ENCODE measurements around the gene FADS6. TPM values are rescaled to one million over a fixed set of nuclear protein-coding genes. Genes with fewer than 3 reads are reported as not detected.

FADS6 gene
- total RNA-seq, 1 experiment from 2014 or later: not detected

DNA sequence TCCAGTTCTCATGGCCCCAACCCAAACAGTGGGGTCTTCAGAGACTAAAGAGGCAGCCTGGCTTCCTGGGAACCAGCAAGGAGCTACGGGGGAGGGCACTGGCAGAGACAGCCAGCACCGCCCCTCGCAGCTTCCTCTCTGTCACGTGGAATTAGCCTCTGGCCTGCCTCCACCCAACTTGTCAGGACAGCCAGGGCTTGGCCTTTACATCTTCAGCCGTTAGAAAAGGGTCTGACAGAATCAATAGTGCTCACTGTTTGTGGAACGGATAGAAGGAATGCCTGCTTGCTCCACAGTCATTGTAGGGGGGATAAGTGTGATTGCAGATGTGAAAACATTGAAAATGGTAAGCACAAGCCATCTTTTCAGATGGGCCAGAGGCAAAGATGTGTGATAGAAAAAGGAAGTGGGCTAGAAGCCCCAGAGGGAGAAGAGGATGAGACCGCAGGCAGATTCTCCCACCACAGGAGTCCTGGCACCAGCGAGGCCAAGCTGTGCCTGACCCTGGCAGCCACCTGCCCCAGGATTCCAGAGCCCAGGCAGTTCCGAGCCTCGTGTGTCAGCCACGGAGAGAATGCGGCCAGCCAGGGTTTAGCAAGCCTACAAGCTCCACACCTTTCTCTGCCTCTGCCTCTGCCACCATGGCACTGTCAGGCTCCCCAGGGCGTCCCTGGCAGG lies 52.3 kb downstream of the FADS6 start:
- Histone ChIP-seq H3K9me3 (ENCODE audit: low read length) (no peaks in the 10 kb centered on the region), H3K4me2 (ENCODE audit: low read depth, low read length, poor library complexity, severe bottlenecking) (no peak overlapping the region), H3K36me3 (ENCODE audit: insufficient read depth, low read length) (no peaks in the 10 kb centered on the region), H3K27ac (ENCODE audit: low read length) (no peak overlapping the region), H3K9me2 (replicated peaks; ENCODE audit: insufficient read depth, low read length) (no peaks in the 10 kb centered on the region), H3K4me1 (ENCODE audit: low read length) (peaks cover 12% of the 10 kb centered on the region), H3K9ac (ENCODE audit: low read length) (no peak overlapping the region), H3K79me2 (ENCODE audit: low read length) (no peaks in the 10 kb centered on the region), H3K27me3 (ENCODE audit: low read length) (no peaks in the 10 kb centered on the region), H2AFZ (ENCODE audit: low read length) (no peak overlapping the region), H4K20me1 (ENCODE audit: insufficient read depth, low read depth, low read length) (no peaks in the 10 kb centered on the region), H3K4me3 (ENCODE audit: low read length) (no peak overlapping the region)
- no peak for DNase-seq

DNA sequence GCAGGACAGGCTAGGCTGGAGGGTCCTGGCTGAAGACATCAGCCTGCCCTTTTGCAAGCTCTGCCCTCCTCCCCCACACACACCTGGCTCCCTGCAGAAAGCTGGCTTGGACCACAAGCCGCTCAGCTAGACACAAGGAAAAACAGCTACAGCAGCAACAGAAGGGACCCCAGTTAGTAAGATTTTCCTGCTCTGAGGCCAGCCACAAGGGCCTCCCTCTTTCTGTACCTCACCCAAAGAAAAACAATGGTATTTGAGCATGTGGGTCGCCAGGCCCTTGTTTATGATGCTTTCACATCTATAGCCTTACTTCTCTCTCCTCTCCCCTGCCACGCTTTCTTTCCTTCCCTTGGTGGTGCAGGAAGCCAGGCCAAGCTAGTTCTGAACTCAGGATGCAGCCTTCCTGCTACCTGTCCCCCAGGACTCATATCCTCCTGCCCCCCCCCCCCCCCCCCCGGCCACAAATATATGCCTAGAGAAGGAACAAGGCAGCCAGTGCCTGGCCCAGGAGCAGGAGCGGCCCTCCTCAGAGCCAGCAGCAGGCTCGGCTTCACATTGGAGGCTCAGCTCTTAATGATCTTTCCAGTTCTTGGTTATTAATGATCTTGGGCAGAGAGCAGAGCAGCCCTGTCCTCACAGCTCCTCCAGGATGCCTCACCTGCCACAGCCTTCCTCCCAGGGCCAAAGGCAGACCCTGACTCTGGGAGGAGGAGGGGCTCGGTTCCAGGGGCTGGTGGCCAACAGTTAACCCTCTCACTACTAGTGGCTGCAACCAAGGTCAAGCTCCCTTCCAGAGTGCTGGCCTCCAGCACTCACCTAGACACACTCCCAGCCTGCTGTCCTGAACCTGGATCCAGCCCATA lies 53.2 kb downstream of the FADS6 start:
- Histone ChIP-seq H3K9ac (ENCODE audit: low read length) (no peak overlapping the region), H3K79me2 (ENCODE audit: low read length) (no peaks in the 10 kb centered on the region), H3K9me2 (replicated peaks; ENCODE audit: insufficient read depth, low read length) (no peaks in the 10 kb centered on the region), H4K20me1 (ENCODE audit: insufficient read depth, low read depth, low read length) (peaks cover 2% of the 10 kb centered on the region; the same call in 1 of the 2 replicates), H2AFZ (ENCODE audit: low read length) (no peak overlapping the region), H3K4me1 (ENCODE audit: low read length) (peaks cover 12% of the 10 kb centered on the region), H3K9me3 (ENCODE audit: low read length) (no peaks in the 10 kb centered on the region), H3K27ac (ENCODE audit: low read length) (no peak overlapping the region), H3K4me2 (ENCODE audit: low read depth, low read length, poor library complexity, severe bottlenecking) (no peak overlapping the region), H3K36me3 (ENCODE audit: insufficient read depth, low read length) (no peaks in the 10 kb centered on the region), H3K27me3 (ENCODE audit: low read length) (no peaks in the 10 kb centered on the region), H3K4me3 (ENCODE audit: low read length) (no peak overlapping the region)
- no peak for DNase-seq

DNA sequence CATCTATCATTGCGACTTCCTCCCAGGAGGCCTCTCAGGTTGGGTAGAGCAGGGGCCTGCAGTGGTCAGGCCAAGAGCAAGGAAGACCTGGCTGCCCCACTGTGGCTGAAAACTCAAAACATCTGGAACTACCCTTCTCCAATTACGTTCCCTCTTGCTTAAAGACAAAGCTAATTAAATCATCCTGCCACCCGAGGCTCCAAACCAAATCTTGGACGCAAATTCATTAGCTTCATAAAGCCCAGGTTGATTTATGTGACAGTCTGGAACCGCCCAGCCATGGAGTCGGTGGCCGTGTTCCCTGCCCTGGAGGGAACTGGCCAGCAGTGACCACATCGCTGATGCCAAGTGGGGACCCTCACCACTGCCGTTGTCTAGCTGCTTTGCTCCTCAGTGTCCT lies 55.2 kb downstream of the FADS6 start:
- H3K4me3 ChIP-seq (ENCODE audit: low read length): no peak overlapping the region
- H3K4me2 ChIP-seq (ENCODE audit: low read depth, low read length, poor library complexity, severe bottlenecking): no peak overlapping the region
- no peak overlapping the region for H3K9ac ChIP-seq (ENCODE audit: low read length)
- H3K9me2 ChIP-seq (replicated peaks; ENCODE audit: insufficient read depth, low read length): no peaks in the 10 kb centered on the region
- no peaks in the 10 kb centered on the region for H3K79me2 ChIP-seq (ENCODE audit: low read length)
- H3K36me3 ChIP-seq (ENCODE audit: insufficient read depth, low read length): no peaks in the 10 kb centered on the region
- H3K4me1 ChIP-seq (ENCODE audit: low read length): peaks cover 30% of the 10 kb centered on the region
- no peaks in the 10 kb centered on the region for H3K9me3 ChIP-seq (ENCODE audit: low read length)
- no peak for DNase-seq
- H3K27ac ChIP-seq (ENCODE audit: low read length): no peak overlapping the region
- no peak overlapping the region for H2AFZ ChIP-seq (ENCODE audit: low read length)
- peaks cover 10% of the 10 kb centered on the region; the same call in 1 of the 2 replicates for H4K20me1 ChIP-seq (ENCODE audit: insufficient read depth, low read depth, low read length)
- H3K27me3 ChIP-seq (ENCODE audit: low read length): no peaks in the 10 kb centered on the region

DNA sequence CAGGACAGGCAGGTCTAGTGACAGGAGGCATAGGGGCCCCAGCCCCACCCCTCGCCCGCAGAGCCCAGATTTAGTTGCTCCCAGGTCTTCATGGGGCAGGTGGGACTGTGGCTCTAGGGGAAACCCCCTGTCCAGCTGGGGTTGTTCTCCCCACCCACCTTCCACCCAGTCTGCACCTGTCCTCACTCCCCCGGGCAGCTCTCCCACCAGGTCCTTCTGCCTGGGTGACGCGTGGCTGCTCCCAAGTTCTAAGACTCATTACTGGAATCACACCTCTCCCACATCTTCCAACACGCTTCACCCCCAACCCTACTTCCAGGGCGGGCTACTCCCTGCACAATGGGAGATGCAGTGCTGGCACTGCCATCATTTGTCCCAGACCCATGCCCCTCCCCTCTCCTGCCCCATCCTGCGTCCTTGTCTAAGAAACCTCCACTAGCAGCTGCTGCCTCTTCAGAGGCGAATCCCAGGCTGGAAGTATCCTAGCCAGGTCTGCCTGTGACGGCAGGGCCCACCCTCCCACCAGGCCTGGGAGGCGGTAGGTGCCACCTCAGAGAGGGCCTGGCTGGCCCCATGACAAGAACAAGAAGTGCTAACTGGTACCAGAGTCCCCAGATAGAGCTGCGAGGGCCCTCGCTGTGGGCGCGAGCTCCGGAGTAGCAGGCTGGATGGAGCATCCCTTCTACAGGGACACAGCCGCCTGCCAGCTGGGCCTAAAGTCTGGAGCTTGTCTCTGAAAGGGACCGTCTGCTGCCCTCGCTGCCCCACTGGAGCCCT lies 56.6 kb downstream of the FADS6 start:
- no peaks in the 10 kb centered on the region for H3K27me3 ChIP-seq (ENCODE audit: low read length)
- H4K20me1 ChIP-seq (ENCODE audit: insufficient read depth, low read depth, low read length): peaks cover 15% of the 10 kb centered on the region; the same call in 1 of the 2 replicates
- H3K4me3 ChIP-seq (ENCODE audit: low read length): no peak overlapping the region
- H3K9me2 ChIP-seq (replicated peaks; ENCODE audit: insufficient read depth, low read length): no peaks in the 10 kb centered on the region
- no peak overlapping the region for H3K9ac ChIP-seq (ENCODE audit: low read length)
- H3K36me3 ChIP-seq (ENCODE audit: insufficient read depth, low read length): no peaks in the 10 kb centered on the region
- no peak overlapping the region for H2AFZ ChIP-seq (ENCODE audit: low read length)
- peaks cover 31% of the 10 kb centered on the region for H3K4me1 ChIP-seq (ENCODE audit: low read length)
- DNase-seq: no peak
- no peak overlapping the region for H3K27ac ChIP-seq (ENCODE audit: low read length)
- no peak overlapping the region for H3K4me2 ChIP-seq (ENCODE audit: low read depth, low read length, poor library complexity, severe bottlenecking)
- no peaks in the 10 kb centered on the region for H3K79me2 ChIP-seq (ENCODE audit: low read length)
- H3K9me3 ChIP-seq (ENCODE audit: low read length): no peaks in the 10 kb centered on the region

DNA sequence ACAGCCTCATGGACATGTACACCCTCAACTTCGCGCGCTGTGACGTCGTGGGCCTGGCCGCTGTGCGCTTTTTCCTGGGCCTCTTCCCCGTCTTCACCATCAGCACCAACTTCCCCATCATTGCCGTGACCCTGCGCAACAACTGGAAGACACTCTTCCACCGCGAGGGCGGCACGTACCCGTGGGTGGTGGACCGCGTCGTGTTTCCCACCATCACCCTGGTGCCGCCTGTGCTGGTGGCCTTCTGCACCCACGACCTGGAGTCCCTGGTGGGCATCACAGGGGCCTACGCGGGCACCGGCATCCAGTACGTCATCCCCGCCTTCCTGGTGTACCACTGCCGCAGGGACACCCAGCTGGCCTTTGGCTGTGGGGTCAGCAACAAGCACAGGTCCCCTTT lies 57.2 kb downstream of the FADS6 start:
- Histone ChIP-seq H3K9ac (ENCODE audit: low read length) (no peak overlapping the region), H3K79me2 (ENCODE audit: low read length) (no peaks in the 10 kb centered on the region), H3K4me2 (ENCODE audit: low read depth, low read length, poor library complexity, severe bottlenecking) (no peak overlapping the region), H3K4me1 (ENCODE audit: low read length) (peaks cover 28% of the 10 kb centered on the region), H3K9me2 (replicated peaks; ENCODE audit: insufficient read depth, low read length) (no peaks in the 10 kb centered on the region), H3K36me3 (ENCODE audit: insufficient read depth, low read length) (no peaks in the 10 kb centered on the region), H3K4me3 (ENCODE audit: low read length) (no peak overlapping the region), H3K27me3 (ENCODE audit: low read length) (no peaks in the 10 kb centered on the region), H4K20me1 (ENCODE audit: insufficient read depth, low read depth, low read length) (peaks cover 15% of the 10 kb centered on the region; the same call in 1 of the 2 replicates), H3K27ac (ENCODE audit: low read length) (no peak overlapping the region), H3K9me3 (ENCODE audit: low read length) (no peaks in the 10 kb centered on the region), H2AFZ (ENCODE audit: low read length) (no peak overlapping the region)
- DNase-seq: no peak

DNA sequence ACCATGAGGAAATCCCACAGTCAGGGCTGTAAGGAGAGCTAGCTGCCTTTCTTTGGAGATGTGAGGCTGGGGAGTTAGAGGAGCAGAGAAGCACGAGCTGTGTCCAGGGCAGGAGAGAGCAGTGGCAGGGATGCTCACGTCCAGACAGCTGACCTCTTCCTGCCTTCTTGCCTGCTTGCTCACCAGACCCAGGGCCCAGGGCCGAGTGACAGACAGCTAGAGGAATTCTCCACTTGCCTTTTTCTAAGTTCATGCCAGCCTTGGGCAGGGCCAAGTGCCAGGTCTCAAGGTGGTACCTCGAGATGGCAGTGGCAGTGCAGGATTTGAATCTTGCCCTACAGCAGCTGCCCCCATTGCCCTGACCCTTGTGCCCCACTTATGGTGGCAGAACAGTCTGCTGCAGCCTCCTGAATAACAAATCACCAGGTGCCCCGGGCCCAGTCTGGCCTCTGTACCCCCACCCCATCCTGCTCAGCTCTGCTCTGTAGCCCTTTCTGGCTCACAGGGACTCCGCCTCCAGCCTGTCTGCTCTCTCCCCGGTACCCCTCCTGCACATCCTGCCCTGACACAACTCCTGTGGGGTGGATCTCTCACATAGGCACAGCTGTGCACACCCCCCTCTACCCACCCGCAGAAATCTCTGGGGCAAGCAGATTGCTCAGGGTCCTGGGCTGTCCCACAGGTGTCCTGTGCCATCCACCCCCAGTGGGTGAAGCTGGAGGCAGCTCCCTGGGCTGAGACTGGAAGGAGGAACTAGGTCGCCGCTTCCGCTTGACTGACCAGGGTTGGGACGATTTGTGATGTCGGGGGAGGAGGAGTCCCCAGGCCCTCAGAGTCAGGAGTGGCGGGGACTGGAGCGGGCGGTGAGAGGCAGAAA lies 59.7 kb downstream of the FADS6 start:
- Histone ChIP-seq H3K27ac (ENCODE audit: low read length) (no peak overlapping the region), H3K4me1 (ENCODE audit: low read length) (peaks cover 19% of the 10 kb centered on the region), H3K79me2 (ENCODE audit: low read length) (no peaks in the 10 kb centered on the region), H2AFZ (ENCODE audit: low read length) (no peak overlapping the region), H3K4me2 (ENCODE audit: low read depth, low read length, poor library complexity, severe bottlenecking) (peak overlapping the region; percentile 39), H3K9me2 (replicated peaks; ENCODE audit: insufficient read depth, low read length) (no peaks in the 10 kb centered on the region), H3K27me3 (ENCODE audit: low read length) (no peaks in the 10 kb centered on the region), H3K9ac (ENCODE audit: low read length) (peak overlapping the region; percentile 45), H4K20me1 (ENCODE audit: insufficient read depth, low read depth, low read length) (peaks cover 15% of the 10 kb centered on the region; the same call in 1 of the 2 replicates), H3K36me3 (ENCODE audit: insufficient read depth, low read length) (no peaks in the 10 kb centered on the region), H3K9me3 (ENCODE audit: low read length) (no peaks in the 10 kb centered on the region), H3K4me3 (ENCODE audit: low read length) (no peak overlapping the region)
- peak; percentile 67 for DNase-seq

DNA sequence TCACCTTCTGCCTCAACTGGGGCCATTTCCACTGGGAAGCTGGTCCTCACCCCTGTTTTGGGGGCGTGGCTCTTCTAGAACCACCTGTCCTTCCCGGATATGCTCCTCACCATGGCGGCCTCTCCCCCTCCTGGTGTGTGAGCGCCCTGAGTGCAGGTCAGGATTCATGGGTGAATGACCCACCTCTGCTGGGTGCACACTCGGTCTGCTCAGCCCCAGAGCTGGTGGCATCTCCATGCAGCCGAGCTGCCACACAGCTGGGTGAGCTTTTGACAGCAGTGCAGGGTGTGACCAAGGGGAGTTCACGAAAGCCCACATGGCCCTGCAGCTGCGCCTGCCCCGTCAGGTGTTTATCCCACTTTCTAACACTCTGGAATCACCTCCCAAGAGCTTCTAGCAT lies 61.0 kb downstream of the FADS6 start:
- Histone ChIP-seq H4K20me1 (ENCODE audit: insufficient read depth, low read depth, low read length) (peaks cover 15% of the 10 kb centered on the region; the same call in 1 of the 2 replicates), H3K4me3 (ENCODE audit: low read length) (no peak overlapping the region), H3K9me2 (replicated peaks; ENCODE audit: insufficient read depth, low read length) (no peaks in the 10 kb centered on the region), H3K4me1 (ENCODE audit: low read length) (peaks cover 19% of the 10 kb centered on the region), H3K9ac (ENCODE audit: low read length) (no peak overlapping the region), H3K79me2 (ENCODE audit: low read length) (no peaks in the 10 kb centered on the region), H3K27me3 (ENCODE audit: low read length) (no peaks in the 10 kb centered on the region), H3K4me2 (ENCODE audit: low read depth, low read length, poor library complexity, severe bottlenecking) (no peak overlapping the region), H2AFZ (ENCODE audit: low read length) (no peak overlapping the region), H3K36me3 (ENCODE audit: insufficient read depth, low read length) (no peaks in the 10 kb centered on the region), H3K27ac (ENCODE audit: low read length) (no peak overlapping the region), H3K9me3 (ENCODE audit: low read length) (no peaks in the 10 kb centered on the region)
- DNase-seq: no peak

Data from Karpas-422 (cell line).